Occipital lobe (tissue), 2 donors: ENCODE data around the gene MDM4. TPM values are rescaled to one million over a fixed set of nuclear protein-coding genes. Genes with fewer than 3 reads are reported as not detected.
"Not testable (repeated sequence)": the region's sequence is repeated elsewhere in the genome, so short reads cannot be mapped to it uniquely, and the experiment has no call there.

Source experiments
- DNase-seq: peaks from one replicate; lab custom pipeline; 2025; lab: John Stamatoyannopoulos, UW
- total RNA-seq: library from RNA; depleted of rRNA; stranded (reverse); fragments of >200 nt; gene quantifications from one replicate; pipeline ENCODE4 v1.2.3, GENCODE V29; 2014

MDM4 gene
- total RNA-seq, 1 donor from 2014 or later: 60.4 TPM

GRCh38 chr1:204513117-204513716 is 3.0 kb upstream of the MDM4 start:
- no peak for DNase-seq

DNA sequence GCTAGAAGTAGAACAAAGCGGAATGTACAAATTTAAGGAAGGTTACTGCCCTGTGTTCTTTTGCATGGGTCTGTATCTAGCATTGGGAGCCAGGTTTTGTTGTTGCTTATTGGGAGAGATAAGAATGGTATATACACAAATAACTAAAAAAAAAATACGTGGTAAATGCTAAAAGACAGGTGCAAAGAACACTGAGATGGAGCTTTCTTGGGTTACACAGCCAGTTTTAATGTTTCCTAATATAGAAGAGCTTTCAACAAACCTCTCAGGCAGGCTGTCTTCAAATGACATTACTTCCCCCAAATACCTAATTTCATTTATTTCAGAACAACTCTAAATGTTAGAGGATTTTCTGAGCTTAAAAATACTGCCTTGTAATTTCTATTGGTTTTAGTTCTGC is 1.4 kb upstream of the MDM4 start:
- no peak for DNase-seq

DNA sequence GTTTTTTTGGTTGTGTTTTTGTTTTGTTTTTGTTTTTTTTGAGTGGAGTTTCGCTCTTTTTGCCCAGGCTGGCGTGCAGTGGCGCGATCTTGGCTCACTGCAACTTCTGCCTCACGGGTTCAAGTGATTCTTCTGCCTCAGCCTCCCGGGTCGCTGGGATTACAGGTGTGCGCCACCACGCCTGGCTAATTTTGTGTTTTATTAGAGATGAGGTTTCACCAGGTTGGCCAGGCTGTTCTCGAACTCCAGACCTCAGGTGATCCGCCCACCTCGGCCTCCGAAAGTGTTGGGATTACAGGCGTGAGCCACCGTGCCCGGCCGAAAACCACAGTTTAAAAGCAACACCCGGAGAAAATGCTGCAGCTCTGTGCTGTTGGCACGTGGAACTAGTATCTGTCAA is 1.2 kb downstream of the MDM4 start:
- DNase-seq: not testable (repeated sequence)

DNA sequence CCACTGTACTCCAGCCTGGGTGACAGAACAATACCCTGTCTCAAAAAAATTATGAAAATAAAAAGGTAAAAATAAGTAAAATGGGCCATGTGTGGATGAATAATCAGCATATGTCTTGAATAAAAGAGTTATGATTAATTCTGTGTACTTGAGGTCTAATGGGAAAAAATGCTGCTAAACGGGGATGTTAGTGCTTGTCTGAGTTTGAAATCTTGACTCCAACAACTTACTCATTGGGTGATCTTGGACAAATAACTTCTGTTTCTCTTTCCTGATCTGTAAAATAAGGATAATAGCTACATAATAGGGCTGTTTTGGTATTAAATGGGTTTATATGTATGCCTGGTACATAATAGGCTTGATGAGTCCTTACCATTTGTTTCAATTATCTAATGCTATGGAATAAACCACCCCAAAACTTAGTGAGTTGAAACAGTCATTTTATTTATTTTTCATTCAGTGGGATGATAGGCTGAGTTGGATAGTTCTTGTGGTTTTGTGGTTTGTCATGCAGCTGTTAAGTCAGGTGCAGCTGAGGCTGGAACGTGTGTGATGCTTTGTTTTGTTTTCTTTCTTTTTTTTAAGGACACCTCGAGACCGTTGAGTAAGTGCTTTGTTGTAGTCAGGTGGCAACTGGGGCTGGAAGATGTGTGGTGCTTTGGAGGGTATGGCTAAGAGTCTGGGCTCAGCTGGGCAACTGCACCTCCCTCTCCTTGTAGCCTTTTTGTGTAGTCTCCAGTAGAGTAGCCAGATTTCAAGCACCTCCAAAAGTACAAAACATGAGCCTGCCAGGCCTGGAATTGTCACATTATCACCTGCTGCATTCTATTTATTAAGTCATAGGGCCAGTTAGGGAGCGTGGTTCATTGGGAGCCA is 4.9 kb downstream of the MDM4 start:
- DNase-seq: no peak

DNA sequence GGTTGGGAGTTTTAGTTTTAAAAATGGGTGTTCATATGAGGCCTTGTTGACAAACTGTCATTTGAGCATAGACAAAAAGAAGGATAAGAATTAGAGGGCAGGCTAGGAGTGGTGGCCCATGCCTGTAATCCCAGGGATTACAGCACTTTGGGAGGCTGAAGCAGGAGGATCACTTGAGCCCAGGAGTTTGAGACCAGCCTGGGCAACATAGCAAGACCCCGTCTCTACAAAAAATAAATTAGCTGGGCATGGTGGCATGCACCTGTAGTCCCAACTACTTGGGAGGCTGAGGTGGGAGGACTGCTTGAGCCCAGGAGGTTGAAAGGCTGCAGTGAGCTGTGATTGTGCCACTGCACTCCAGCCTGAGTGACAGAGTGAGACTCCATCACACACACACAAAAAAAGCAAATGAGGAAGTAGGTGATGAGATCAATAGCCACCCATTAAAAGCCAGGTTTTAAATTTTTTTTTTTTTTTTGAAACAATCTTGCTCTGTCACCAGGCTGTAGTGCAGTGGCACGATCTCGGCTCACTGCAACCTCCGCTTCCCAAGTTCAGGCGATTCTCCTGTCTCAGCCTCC is 5.8 kb downstream of the MDM4 start:
- not testable (repeated sequence) for DNase-seq

DNA sequence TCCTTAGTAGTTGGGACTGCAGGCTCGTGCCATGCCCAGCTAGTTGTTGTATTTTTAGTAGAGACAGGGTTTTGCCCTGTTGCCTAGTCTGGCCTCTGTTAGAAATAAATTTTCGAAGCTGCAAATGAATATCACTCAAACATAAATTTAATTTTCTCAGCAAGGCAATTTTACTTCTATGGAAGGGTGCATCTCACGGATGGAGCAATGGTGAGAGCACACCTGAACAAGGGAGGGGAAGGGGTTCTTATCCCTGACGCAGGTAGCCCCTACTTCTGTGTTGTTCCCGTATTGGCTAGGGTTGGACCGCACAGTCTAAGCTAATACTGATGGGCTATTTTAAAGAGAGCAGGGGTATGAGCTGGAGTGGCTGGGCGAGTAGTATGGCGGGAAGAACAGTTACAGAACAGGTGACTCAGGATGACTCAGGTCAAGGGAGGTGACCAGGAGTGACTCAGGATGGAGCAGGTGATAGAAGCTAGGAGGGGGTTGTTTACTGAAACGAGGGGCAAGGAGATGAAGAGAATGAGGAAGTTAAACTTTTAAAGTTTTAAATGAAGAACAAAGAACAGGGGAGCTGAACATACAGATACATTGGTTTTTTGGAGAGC is 7.5 kb downstream of the MDM4 start:
- no peak for DNase-seq

- DNase-seq: no peak
Measured at GRCh38 chr1:204524986-204525385, 8.8 kb downstream of the MDM4 start.

DNA sequence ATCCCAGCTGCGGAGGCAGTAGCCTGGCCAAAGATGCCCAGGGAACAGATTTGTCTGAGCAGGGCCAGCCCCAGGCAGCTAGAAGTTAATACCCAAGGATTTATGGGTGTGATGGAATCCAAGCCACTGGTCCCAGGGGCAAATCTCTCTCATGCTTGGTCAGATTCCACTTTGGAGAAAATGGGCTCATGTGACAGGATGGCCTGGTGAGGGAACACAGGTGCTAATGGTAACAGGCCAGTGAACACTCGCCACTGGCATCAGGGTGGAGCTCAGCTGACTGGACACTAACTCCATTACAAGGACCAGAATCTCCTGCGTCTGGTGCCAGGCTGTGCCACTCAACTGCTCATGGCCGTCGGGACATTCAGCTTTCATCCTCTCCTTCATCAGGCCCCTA is 12.0 kb downstream of the MDM4 start:
- no peak for DNase-seq

DNA sequence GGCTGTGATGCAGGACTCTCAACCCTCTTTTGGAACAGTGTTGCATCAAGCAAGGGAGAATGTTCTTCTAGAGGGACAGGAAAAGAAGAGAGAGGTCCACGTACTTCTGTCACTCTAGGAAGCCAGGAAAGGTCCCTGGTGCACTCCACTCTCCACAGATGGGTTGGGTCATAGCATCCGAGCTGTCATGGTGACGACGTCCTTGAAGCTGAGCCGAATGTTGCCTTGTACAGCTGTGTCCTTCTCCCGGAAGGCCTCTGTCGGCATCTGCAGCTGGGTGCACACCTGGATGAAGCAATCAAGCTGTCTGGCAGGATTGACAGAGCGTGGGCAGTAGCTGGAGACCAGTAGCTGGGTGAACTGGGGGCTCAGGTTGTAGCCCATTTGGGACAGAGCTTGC is 12.5 kb downstream of the MDM4 start:
- DNase-seq: no peak

DNA sequence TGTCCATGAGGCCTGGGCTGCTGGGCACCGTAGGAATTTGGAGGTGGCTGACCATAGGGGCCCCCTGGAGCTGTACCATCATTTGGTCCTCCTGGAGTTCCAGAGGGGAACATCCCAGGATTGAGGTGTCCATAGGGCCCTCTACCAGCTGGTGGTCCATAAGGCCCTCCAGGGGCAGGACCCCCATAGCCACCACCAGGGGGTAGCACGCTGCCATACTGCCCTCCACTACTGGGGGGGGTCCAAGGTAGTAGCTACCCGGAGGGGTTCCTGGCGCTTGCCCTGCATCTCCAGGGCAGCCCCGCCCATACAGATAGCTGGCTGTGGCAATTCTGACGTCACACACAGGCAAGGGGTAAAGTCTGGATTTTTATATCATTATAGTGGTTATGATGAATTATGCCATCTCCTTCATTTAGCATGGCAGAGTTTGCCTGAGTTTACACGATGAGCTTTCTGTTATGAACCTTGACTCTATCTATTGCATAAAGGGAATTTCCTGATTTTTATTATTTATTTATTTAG is 13.2 kb downstream of the MDM4 start:
- DNase-seq: no peak

GRCh38 chr1:204530932-204531331 is 14.7 kb downstream of the MDM4 start:
- DNase-seq: no peak

DNA sequence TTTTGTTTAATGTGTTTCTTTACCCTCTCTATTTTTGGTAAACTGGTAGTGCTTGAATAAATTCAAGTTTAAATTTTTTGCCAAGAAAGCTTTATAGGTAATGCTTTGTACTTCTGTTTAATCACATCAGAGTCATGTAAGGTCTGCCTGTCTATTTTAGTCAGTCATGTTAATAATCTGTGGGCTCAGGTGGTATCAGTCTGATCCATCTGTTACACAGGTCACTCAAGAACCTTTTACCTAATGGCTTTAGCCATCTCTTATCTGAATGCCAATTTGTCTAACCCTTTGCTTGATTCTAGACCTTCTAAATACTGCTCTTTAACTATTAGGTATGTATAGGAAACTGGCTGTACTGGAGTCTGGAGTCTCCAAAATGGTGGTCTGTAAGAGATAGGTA is 16.6 kb downstream of the MDM4 start:
- no peak for DNase-seq

DNA sequence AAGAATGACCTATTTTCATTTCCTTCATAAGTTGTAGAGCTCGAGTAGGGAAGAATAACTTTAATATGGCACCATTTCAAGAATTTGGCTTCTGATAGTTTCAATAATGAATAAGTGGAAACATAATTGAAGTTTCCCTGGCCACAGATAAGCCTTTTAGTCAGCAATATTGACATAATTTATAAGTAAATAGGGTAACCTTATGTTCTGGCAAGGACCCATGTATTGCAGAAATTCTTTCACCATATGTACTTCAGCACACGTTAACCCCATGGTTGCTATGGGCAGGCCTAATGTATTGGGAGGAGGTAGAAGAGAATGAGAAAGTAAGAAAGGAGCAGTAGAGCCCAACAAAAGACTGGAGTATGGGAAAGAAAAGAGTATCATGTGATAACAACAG is 25.4 kb downstream of the MDM4 start:
- no peak for DNase-seq

DNA sequence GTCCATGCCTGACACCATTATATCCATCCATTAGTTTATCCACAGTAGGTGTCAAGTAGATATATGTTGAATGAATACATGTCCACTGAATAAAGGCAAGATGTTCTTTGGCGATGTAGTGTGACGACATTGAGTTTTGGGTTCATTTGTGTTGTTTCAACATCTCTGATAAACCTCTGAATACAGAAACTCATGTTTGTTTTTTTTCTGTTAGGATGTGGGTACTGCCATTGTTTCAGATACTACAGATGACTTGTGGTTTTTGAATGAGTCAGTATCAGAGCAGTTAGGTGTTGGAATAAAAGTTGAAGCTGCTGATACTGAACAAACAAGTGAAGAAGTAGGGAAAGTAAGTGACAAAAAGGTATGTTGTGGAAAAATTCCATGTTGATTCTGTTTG is 28.1 kb downstream of the MDM4 start:
- DNase-seq: no peak

GRCh38 chr1:204545202-204545601 is 29.0 kb downstream of the MDM4 start:
- no peak for DNase-seq

- DNase-seq: no peak
Measured at GRCh38 chr1:204545881-204546280, 29.7 kb downstream of the MDM4 start.

DNA sequence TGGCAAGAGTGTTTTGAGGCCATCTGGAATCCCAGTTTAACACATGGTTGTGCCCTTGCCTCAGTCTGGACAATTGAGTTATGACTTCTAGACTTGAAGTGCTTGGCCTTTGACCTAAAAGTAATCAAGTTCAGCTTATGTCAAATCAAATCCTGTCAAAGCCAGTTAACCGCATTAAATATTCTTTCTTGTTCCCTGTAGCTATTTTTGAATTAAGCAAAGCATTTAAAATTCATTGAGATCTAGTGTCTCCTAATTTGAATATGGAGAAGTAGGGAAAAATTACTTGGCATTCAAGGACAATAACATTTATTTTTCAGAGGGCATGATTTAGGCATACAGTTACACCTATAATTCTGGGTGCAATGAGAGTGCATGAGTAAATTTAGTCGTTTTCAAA is 32.1 kb downstream of the MDM4 start:
- no peak for DNase-seq

DNA sequence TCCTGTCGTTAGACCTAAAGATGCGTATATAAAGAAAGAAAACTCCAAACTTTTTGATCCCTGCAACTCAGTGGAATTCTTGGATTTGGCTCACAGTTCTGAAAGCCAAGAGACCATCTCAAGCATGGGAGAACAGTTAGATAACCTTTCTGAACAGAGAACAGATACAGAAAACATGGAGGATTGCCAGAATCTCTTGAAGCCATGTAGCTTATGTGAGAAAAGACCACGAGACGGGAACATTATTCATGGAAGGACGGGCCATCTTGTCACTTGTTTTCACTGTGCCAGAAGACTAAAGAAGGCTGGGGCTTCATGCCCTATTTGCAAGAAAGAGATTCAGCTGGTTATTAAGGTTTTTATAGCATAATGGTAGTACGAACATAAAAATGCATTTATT is 33.1 kb downstream of the MDM4 start:
- DNase-seq: no peak

DNA sequence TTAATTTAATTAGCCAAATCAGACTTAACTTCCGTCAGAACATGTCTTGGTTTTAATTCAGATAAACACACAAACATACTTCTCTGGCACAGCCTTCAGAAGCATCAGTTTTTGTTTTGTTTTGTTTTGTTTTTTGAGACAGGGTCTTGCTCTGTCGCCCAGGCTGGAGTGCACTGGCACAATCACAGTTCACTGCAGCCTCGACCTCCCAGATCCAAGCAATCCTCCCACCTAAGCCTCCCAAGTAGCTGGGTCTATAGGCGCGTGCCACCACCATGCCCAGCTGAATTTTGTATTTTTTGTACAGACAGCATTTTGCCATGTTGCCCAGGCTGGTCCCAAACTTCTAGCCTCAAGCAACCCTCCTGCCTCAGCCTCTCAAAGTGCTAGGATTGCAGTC is 34.7 kb downstream of the MDM4 start:
- no peak for DNase-seq

DNA sequence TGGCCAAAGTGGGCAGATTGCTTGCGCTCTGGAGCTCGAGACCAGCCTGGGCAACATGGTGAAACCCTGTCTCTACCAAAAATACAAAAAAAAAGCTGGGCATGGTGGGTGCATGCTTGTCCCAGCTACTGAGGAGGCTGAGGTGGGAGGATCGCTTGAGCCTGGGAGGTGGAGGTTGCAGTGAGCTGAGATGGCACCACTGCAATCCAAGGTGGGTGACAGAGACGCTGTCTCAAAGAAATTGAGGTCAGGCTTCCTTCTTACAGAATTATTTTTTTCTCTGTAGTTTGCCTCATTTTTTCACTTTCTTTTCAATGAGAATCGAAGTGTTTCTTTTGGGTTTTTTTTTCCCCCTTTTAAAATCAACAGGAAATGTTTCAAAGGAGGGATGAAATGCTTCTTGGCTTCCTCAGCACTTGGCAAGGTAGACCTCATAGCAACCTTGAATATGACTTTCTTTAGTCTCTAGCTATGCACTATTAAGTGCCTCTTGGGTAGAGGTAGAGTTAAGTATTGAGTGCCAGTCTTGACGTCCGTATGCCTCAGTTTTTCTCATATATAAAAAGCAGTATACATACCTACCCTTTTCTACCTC is 40.3 kb downstream of the MDM4 start:
- no peak for DNase-seq

DNA sequence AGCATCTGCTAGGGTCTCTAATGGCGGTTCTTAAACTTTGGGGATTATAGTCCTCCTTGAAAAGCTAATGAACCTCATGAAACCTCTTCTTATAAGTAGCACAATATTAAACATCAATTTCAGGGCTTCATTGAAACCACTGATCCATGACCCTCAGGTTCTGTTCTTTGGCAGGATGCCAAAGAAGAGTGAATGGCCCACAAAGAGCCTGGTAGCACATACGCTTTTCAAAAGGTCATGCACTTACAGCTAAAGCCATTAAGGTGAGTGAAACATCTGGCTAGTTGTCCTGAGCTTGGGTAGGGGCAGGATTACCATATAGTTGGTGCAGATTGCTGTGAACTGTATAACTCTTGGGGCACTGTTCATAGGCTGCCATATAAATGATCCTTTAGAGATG is 42.3 kb downstream of the MDM4 start:
- DNase-seq: no peak

GRCh38 chr1:204560002-204560401 is 43.8 kb downstream of the MDM4 start:
- not testable (repeated sequence) for DNase-seq
